ENCODE data around the gene WDR87.
A peak's percentile ranks its signal among the peaks of the same experiment; 100 is the strongest.

WDR87 gene

GRCh38 chr19:37942516-37942902 is 36.1 kb upstream of the WDR87 start:
- Histone ChIP-seq H3K36me3 (ENCODE audit: insufficient read depth, low read length) (no peaks in the 10 kb centered on the region), H3K27ac (ENCODE audit: low read depth, low read length) (no peak overlapping the region), H3K9ac (ENCODE audit: low read length) (no peak overlapping the region)

GRCh38 chr19:37941782-37942515 is 35.6 kb upstream of the WDR87 start:
- no peak overlapping the region for H3K27ac ChIP-seq (ENCODE audit: low read depth, low read length)
- no peaks in the 10 kb centered on the region for H3K4me1 ChIP-seq (ENCODE audit: insufficient read depth, low read length)
- no peaks in the 10 kb centered on the region for H3K27me3 ChIP-seq (ENCODE audit: control insufficient read depth in 1 of 2, insufficient read depth in 2 of 2, low read length in 2 of 2)
- no peak overlapping the region for H3K9ac ChIP-seq (ENCODE audit: low read length)
- no peak overlapping the region for H3K4me3 ChIP-seq (ENCODE audit: low read depth in 1 of 2, low read length in 2 of 2)
- no peaks in the 10 kb centered on the region for H3K36me3 ChIP-seq (ENCODE audit: insufficient read depth, low read length)
- no peaks in the 10 kb centered on the region for H3K9me3 ChIP-seq (ENCODE audit: low read length)

More at GRCh38 chr19:37942516-37942902, 36.1 kb upstream of the WDR87 start:
- no peaks in the 10 kb centered on the region for H3K9me3 ChIP-seq (ENCODE audit: low read length)
- H3K4me3 ChIP-seq (ENCODE audit: low read depth in 1 of 2, low read length in 2 of 2) = no peak overlapping the region
- no peaks in the 10 kb centered on the region for H3K27me3 ChIP-seq (ENCODE audit: control insufficient read depth in 1 of 2, insufficient read depth in 2 of 2, low read length in 2 of 2)
- no peaks in the 10 kb centered on the region for H3K4me1 ChIP-seq (ENCODE audit: insufficient read depth, low read length)

GRCh38 chr19:37938353-37938752 is 32.0 kb upstream of the WDR87 start:
- no peaks in the 10 kb centered on the region for H3K36me3 ChIP-seq (ENCODE audit: insufficient read depth, low read length)
- H3K4me3 ChIP-seq (ENCODE audit: low read depth in 1 of 2, low read length in 2 of 2) = no peak overlapping the region
- H3K4me1 ChIP-seq (ENCODE audit: insufficient read depth, low read length) = peaks cover 8% of the 10 kb centered on the region
- H3K9ac ChIP-seq (ENCODE audit: low read length) = no peak overlapping the region
- H3K9me3 ChIP-seq (ENCODE audit: low read length) = no peaks in the 10 kb centered on the region
- H3K27ac ChIP-seq (ENCODE audit: low read depth, low read length) = no peak overlapping the region
- H3K27me3 ChIP-seq (ENCODE audit: control insufficient read depth in 1 of 2, insufficient read depth in 2 of 2, low read length in 2 of 2) = no peaks in the 10 kb centered on the region

- H3K4me3 ChIP-seq (ENCODE audit: low read depth in 1 of 2, low read length in 2 of 2) = no peak overlapping the region
- H3K9me3 ChIP-seq (ENCODE audit: low read length) = no peaks in the 10 kb centered on the region
- H3K9ac ChIP-seq (ENCODE audit: low read length) = no peak overlapping the region
- no peaks in the 10 kb centered on the region for H3K36me3 ChIP-seq (ENCODE audit: insufficient read depth, low read length)
- H3K4me1 ChIP-seq (ENCODE audit: insufficient read depth, low read length) = peaks cover 14% of the 10 kb centered on the region
- no peak overlapping the region for H3K27ac ChIP-seq (ENCODE audit: low read depth, low read length)
- no peaks in the 10 kb centered on the region for H3K27me3 ChIP-seq (ENCODE audit: control insufficient read depth in 1 of 2, insufficient read depth in 2 of 2, low read length in 2 of 2)
Observed at GRCh38 chr19:37936886-37937285, 30.5 kb upstream of the WDR87 start.

GRCh38 chr19:37936166-37936565 is 29.8 kb upstream of the WDR87 start:
- Histone ChIP-seq H3K9ac (ENCODE audit: low read length) (no peak overlapping the region), H3K4me1 (ENCODE audit: insufficient read depth, low read length) (peaks cover 14% of the 10 kb centered on the region), H3K27ac (ENCODE audit: low read depth, low read length) (no peak overlapping the region)

GRCh38 chr19:37935341-37935740 is 28.9 kb upstream of the WDR87 start:
- Histone ChIP-seq H3K27ac (ENCODE audit: low read depth, low read length) (no peak overlapping the region), H3K9ac (ENCODE audit: low read length) (no peak overlapping the region), H3K27me3 (ENCODE audit: control insufficient read depth in 1 of 2, insufficient read depth in 2 of 2, low read length in 2 of 2) (no peaks in the 10 kb centered on the region), H3K36me3 (ENCODE audit: insufficient read depth, low read length) (no peaks in the 10 kb centered on the region), H3K4me1 (ENCODE audit: insufficient read depth, low read length) (peaks cover 14% of the 10 kb centered on the region), H3K9me3 (ENCODE audit: low read length) (no peaks in the 10 kb centered on the region), H3K4me3 (ENCODE audit: low read depth in 1 of 2, low read length in 2 of 2) (no peak overlapping the region)

More at GRCh38 chr19:37936166-37936565, 29.8 kb upstream of the WDR87 start:
- Histone ChIP-seq H3K27me3 (ENCODE audit: control insufficient read depth in 1 of 2, insufficient read depth in 2 of 2, low read length in 2 of 2) (no peaks in the 10 kb centered on the region), H3K9me3 (ENCODE audit: low read length) (no peaks in the 10 kb centered on the region), H3K36me3 (ENCODE audit: insufficient read depth, low read length) (no peaks in the 10 kb centered on the region), H3K4me3 (ENCODE audit: low read depth in 1 of 2, low read length in 2 of 2) (no peak overlapping the region)

GRCh38 chr19:37933937-37934358 is 27.6 kb upstream of the WDR87 start:
- no peak overlapping the region for H3K27ac ChIP-seq (ENCODE audit: low read depth, low read length)

GRCh38 chr19:37932985-37933936 is 26.9 kb upstream of the WDR87 start:
- no peak overlapping the region for H3K9ac ChIP-seq (ENCODE audit: low read length)
- peaks cover 14% of the 10 kb centered on the region for H3K4me1 ChIP-seq (ENCODE audit: insufficient read depth, low read length)
- no peaks in the 10 kb centered on the region for H3K36me3 ChIP-seq (ENCODE audit: insufficient read depth, low read length)
- no peaks in the 10 kb centered on the region for H3K9me3 ChIP-seq (ENCODE audit: low read length)
- no peak overlapping the region for H3K4me3 ChIP-seq (ENCODE audit: low read depth in 1 of 2, low read length in 2 of 2)
- H3K27me3 ChIP-seq (ENCODE audit: control insufficient read depth in 1 of 2, insufficient read depth in 2 of 2, low read length in 2 of 2) = no peaks in the 10 kb centered on the region
- no peak overlapping the region for H3K27ac ChIP-seq (ENCODE audit: low read depth, low read length)

More at GRCh38 chr19:37933937-37934358, 27.6 kb upstream of the WDR87 start:
- Histone ChIP-seq H3K36me3 (ENCODE audit: insufficient read depth, low read length) (no peaks in the 10 kb centered on the region), H3K4me1 (ENCODE audit: insufficient read depth, low read length) (peaks cover 14% of the 10 kb centered on the region), H3K27me3 (ENCODE audit: control insufficient read depth in 1 of 2, insufficient read depth in 2 of 2, low read length in 2 of 2) (no peaks in the 10 kb centered on the region), H3K9me3 (ENCODE audit: low read length) (no peaks in the 10 kb centered on the region), H3K9ac (ENCODE audit: low read length) (no peak overlapping the region), H3K4me3 (ENCODE audit: low read depth in 1 of 2, low read length in 2 of 2) (no peak overlapping the region)

GRCh38 chr19:37931881-37932655 is 25.7 kb upstream of the WDR87 start:
- no peak overlapping the region for H3K9ac ChIP-seq (ENCODE audit: low read length)
- no peaks in the 10 kb centered on the region for H3K36me3 ChIP-seq (ENCODE audit: insufficient read depth, low read length)
- peak overlapping the region; percentile 3 to 7 for H3K4me3 ChIP-seq (ENCODE audit: low read depth in 1 of 2, low read length in 2 of 2)
- peaks cover 14% of the 10 kb centered on the region for H3K4me1 ChIP-seq (ENCODE audit: insufficient read depth, low read length)
- no peaks in the 10 kb centered on the region for H3K27me3 ChIP-seq (ENCODE audit: control insufficient read depth in 1 of 2, insufficient read depth in 2 of 2, low read length in 2 of 2)
- no peaks in the 10 kb centered on the region for H3K9me3 ChIP-seq (ENCODE audit: low read length)
- H3K27ac ChIP-seq (ENCODE audit: low read depth, low read length) = no peak overlapping the region

GRCh38 chr19:37930416-37930815 is 24.0 kb upstream of the WDR87 start:
- no peaks in the 10 kb centered on the region for H3K36me3 ChIP-seq (ENCODE audit: insufficient read depth, low read length)
- no peak overlapping the region for H3K9ac ChIP-seq (ENCODE audit: low read length)

GRCh38 chr19:37929355-37929923 is 23.0 kb upstream of the WDR87 start:
- no peak overlapping the region for H3K9ac ChIP-seq (ENCODE audit: low read length)
- no peak overlapping the region for H3K4me3 ChIP-seq (ENCODE audit: low read depth in 1 of 2, low read length in 2 of 2)
- no peaks in the 10 kb centered on the region for H3K9me3 ChIP-seq (ENCODE audit: low read length)
- no peaks in the 10 kb centered on the region for H3K36me3 ChIP-seq (ENCODE audit: insufficient read depth, low read length)
- no peak overlapping the region for H3K27ac ChIP-seq (ENCODE audit: low read depth, low read length)
- H3K4me1 ChIP-seq (ENCODE audit: insufficient read depth, low read length) = peaks cover 14% of the 10 kb centered on the region
- H3K27me3 ChIP-seq (ENCODE audit: control insufficient read depth in 1 of 2, insufficient read depth in 2 of 2, low read length in 2 of 2) = no peaks in the 10 kb centered on the region

More at GRCh38 chr19:37930416-37930815, 24.0 kb upstream of the WDR87 start:
- Histone ChIP-seq H3K27ac (ENCODE audit: low read depth, low read length) (no peak overlapping the region), H3K9me3 (ENCODE audit: low read length) (no peaks in the 10 kb centered on the region), H3K4me1 (ENCODE audit: insufficient read depth, low read length) (peaks cover 14% of the 10 kb centered on the region), H3K4me3 (ENCODE audit: low read depth in 1 of 2, low read length in 2 of 2) (no peak overlapping the region), H3K27me3 (ENCODE audit: control insufficient read depth in 1 of 2, insufficient read depth in 2 of 2, low read length in 2 of 2) (no peaks in the 10 kb centered on the region)
